HCT116 (cell line): Measurements from ENCODE around the gene C3orf70. TPM values are rescaled to one million over a fixed set of nuclear protein-coding genes. Genes with fewer than 3 reads are reported as not detected.

ENCODE experiments used
- ATAC-seq: fragments of 200-7000 bp; cut with Tn5 transposase; 2 replicates; pipeline ENCODE4 v1.9.1; 2020; ENCODE audit warnings: mild to moderate bottlenecking, moderate library complexity
- BruUV-seq: library from RNA; stranded (reverse); fragments of 400-500 nt; replicated peaks from 2 replicates; lab custom pipeline; 2021; lab: Mats Ljungman, UMichigan
- CTCF ChIA-PET: fragments of 300-600 bp; sonication (Branson Sonifier 250); formaldehyde crosslinking; loops from one replicate; lab custom pipeline; 2021; ENCODE audit warnings: antibody characterized with exemption; lab: Charles Lee
- POLR2A ChIA-PET: fragments of 300-600, 350-600 bp; sonication (Branson Sonifier 250); formaldehyde crosslinking; loops from one replicate; lab custom pipeline; 2021; ENCODE audit warnings: antibody characterized with exemption; lab: Charles Lee
- RAD21 ChIA-PET, 2 experiments: fragments of 300-600 bp; sonication (Branson Sonifier 250); formaldehyde crosslinking; loops; one replicate each; lab custom pipeline; 2023; ENCODE audit warnings: low total read pairs in 2 of 2; ENCODE audit not compliant: uncharacterized antibody in 2 of 2, unreplicated experiment in 2 of 2, low non-redundant PET in 1 of 2; lab: Charles Lee
- DNase-seq: peaks from one replicate; pipeline ENCODE4 v3.0.0-alpha.2; 2010; ENCODE audit warnings: low read depth, low spot score
- H2AFZ ChIP-seq: fragments of 200-600 bp; shearing (Covaris generic), sonication (generic); 2 replicates; pipeline ENCODE4 v1.6.1; 2017; ENCODE audit warnings: low read depth, mixed run types, mixed read lengths, antibody characterized with exemption, low read length; ENCODE audit not compliant: poor library complexity, severe bottlenecking
- H3K27ac ChIP-seq: 2 replicates; pipeline ENCODE4 v1.5.1; 2012; ENCODE audit warnings: low read depth, low read length
- H3K27me3 ChIP-seq: fragments of 200-600 bp; sonication (generic); 2 replicates; pipeline ENCODE4 v1.6.1; 2016; ENCODE audit warnings: mixed run types, low read length, mixed read lengths; ENCODE audit not compliant: insufficient read depth
- H3K36me3 ChIP-seq, 2 experiments: fragments of 200-500 bp in 1 of 2; fragments of 200-600 bp in 1 of 2; sonication (Bioruptor generic) in 1 of 2; sonication (generic) in 1 of 2; 2 replicates each; pipeline versions ENCODE4 v1.5.1 to v1.6.1; 2014 to 2016; ENCODE audit warnings: low read length in 2 of 2, inconsistent platforms in 1 of 2, mixed read lengths in 1 of 2, mixed run types in 1 of 2; ENCODE audit not compliant: insufficient read depth in 2 of 2, control insufficient read depth in 1 of 2
- H3K4me1 ChIP-seq, 2 experiments: fragments of 200-600 bp in 1 of 2; sonication (generic) in 1 of 2; 2 replicates each; pipeline versions ENCODE4 v1.5.1 to v1.6.1; 2012 to 2017; ENCODE audit warnings: low read length in 2 of 2, inconsistent platforms in 1 of 2, mild to moderate bottlenecking in 1 of 2, mixed read lengths in 1 of 2, mixed run types in 1 of 2, moderate library complexity in 1 of 2; ENCODE audit not compliant: insufficient read depth in 2 of 2, control insufficient read depth in 1 of 2
- H3K4me2 ChIP-seq: fragments of 200-600 bp; sonication (generic); 2 replicates; pipeline ENCODE4 v1.6.1; 2017; ENCODE audit warnings: mixed run types, low read length, mixed read lengths
- H3K4me3 ChIP-seq, 2 experiments: fragments of 200-600 bp in 1 of 2; sonication (generic) in 1 of 2; replicated peaks in 1 of 2; 2 replicates each; pipeline ENCODE4 v1.5.1; 2011 to 2016; ENCODE audit warnings: low read length in 2 of 2, control low read depth in 1 of 2, low read depth in 1 of 2, mild to moderate bottlenecking in 1 of 2, mixed read lengths in 1 of 2, mixed run types in 1 of 2
- H3K79me2 ChIP-seq: fragments of 200-600 bp; sonication (generic); 2 replicates; pipeline ENCODE4 v1.6.1; 2017; ENCODE audit warnings: mild to moderate bottlenecking, mixed run types, low read length, moderate library complexity, mixed read lengths; ENCODE audit not compliant: insufficient read depth
- H3K9ac ChIP-seq: fragments of 200-600 bp; sonication (generic); 2 replicates; pipeline ENCODE4 v1.6.1; 2016; ENCODE audit warnings: low read length, mixed read lengths
- H3K9me2 ChIP-seq: fragments of 200-600 bp; sonication (generic), shearing (Covaris generic); 2 replicates; pipeline ENCODE4 v1.6.1; 2017; ENCODE audit warnings: mixed run types, mild to moderate bottlenecking, moderate library complexity; ENCODE audit not compliant: insufficient read depth
- H3K9me3 ChIP-seq, 2 experiments: fragments of 200-500 bp in 1 of 2; fragments of 200-600 bp in 1 of 2; sonication (Bioruptor generic) in 1 of 2; sonication (generic) in 1 of 2; 2 replicates each; pipeline ENCODE4 v1.6.1; 2014 to 2017; ENCODE audit warnings: low read length in 2 of 2, mixed read lengths in 2 of 2, inconsistent platforms in 1 of 2, low read depth in 1 of 2, mild to moderate bottlenecking in 1 of 2, mixed run types in 1 of 2, moderate library complexity in 1 of 2; ENCODE audit not compliant: control insufficient read depth in 1 of 2, insufficient read depth in 1 of 2
- H4K20me1 ChIP-seq: fragments of 200-600 bp; sonication (generic), shearing (Covaris generic); 2 replicates; pipeline ENCODE4 v1.6.1; 2017; ENCODE audit warnings: mixed run types, mild to moderate bottlenecking, moderate library complexity; ENCODE audit not compliant: insufficient read depth
- ATF3 ChIP-seq: IDR thresholded peaks from 2 replicates; pipeline ENCODE4 v1.6.1; 2012
- CBX3 ChIP-seq: IDR thresholded peaks from 2 replicates; pipeline ENCODE4 v1.6.1; 2012; ENCODE audit warnings: low read depth
- CEBPB ChIP-seq: IDR thresholded peaks from 2 replicates; pipeline ENCODE4 v1.6.1; 2012; ENCODE audit warnings: low read depth
- CTCF ChIP-seq, 3 experiments: fragments of 200-600 bp in 1 of 3; sonication (generic) in 1 of 3; IDR thresholded peaks in 2 of 3; conservative IDR thresholded peaks in 1 of 3; 2 replicates each; pipeline ENCODE4 v1.5.1; 2012 to 2017; ENCODE audit warnings: low read depth in 2 of 3, low read length in 2 of 3, antibody characterized with exemption in 1 of 3, borderline replicate concordance in 1 of 3, control low read depth in 1 of 3, mild to moderate bottlenecking in 1 of 3, mixed read lengths in 1 of 3, mixed run types in 1 of 3, moderate library complexity in 1 of 3; ENCODE audit not compliant: insufficient read depth in 1 of 3
- EZH2phosphoT487 ChIP-seq: fragments of 200-600 bp; IDR thresholded peaks from 2 replicates; pipeline ENCODE4 v1.6.1; 2018; ENCODE audit warnings: antibody characterized with exemption, borderline replicate concordance
- FOSL1 ChIP-seq: IDR thresholded peaks from 2 replicates; pipeline ENCODE4 v1.6.1; 2012; ENCODE audit warnings: low read depth
- POLR2A ChIP-seq: IDR thresholded peaks from 2 replicates; pipeline ENCODE4 v1.7.0; 2011; ENCODE audit warnings: borderline replicate concordance; ENCODE audit not compliant: insufficient read depth, insufficient read length; ENCODE audit errors: extremely low read depth
- RAD21 ChIP-seq: IDR thresholded peaks from 2 replicates; pipeline ENCODE4 v1.6.1; 2012; ENCODE audit warnings: low read depth, mild to moderate bottlenecking
- SIN3A ChIP-seq: IDR thresholded peaks from 2 replicates; pipeline ENCODE4 v1.6.1; 2012; ENCODE audit warnings: low read depth
- SRF ChIP-seq: IDR thresholded peaks from 2 replicates; pipeline ENCODE4 v1.6.1; 2012; ENCODE audit warnings: low read depth
- ZBTB33 ChIP-seq: IDR thresholded peaks from 2 replicates; pipeline ENCODE4 v1.6.1; 2011; ENCODE audit warnings: mild to moderate bottlenecking, low read length, moderate library complexity; ENCODE audit not compliant: insufficient replicate concordance; ENCODE audit errors: extremely low read depth
- ZFX ChIP-seq: fragments of 450-650 bp; IDR thresholded peaks from 2 replicates; pipeline ENCODE4 v1.6.1; 2017
- intact Hi-C: fragments of 100-400 bp; cut with micrococcal nuclease; formaldehyde crosslinking; loops from 2 replicates; pipeline ENCODE4 v1.10.0; 2022
- total RNA-seq: library from RNA; stranded (reverse); gene quantifications from one replicate; pipeline ENCODE4 v1.2.1, GENCODE V29; 2021; ENCODE audit not compliant: unreplicated experiment

C3orf70 gene
- total RNA-seq, 1 experiment from 2014 or later: not detected

- TF ChIP-seq SRF (no peak), POLR2A (no peak), ZFX (no peak), SIN3A (no peak), CBX3 (no peak), ZBTB33 (no peak)
These were observed 47.8 kb upstream of the C3orf70 start (continued) for GRCh38 chr3:185200639-185201038.

- H3K27ac ChIP-seq: no peak overlapping the region
- BruUV-seq: no TSS peak
These were observed 46.8 kb upstream of the C3orf70 start for GRCh38 chr3:185199671-185200070.

More at GRCh38 chr3:185199671-185200070, 46.8 kb upstream of the C3orf70 start:
- intact Hi-C loops: no loop called here
- no peaks in the 10 kb centered on the region for H3K4me1 ChIP-seq
- DNase-seq: no peak
- no peaks in the 10 kb centered on the region for H4K20me1 ChIP-seq
- ChIA-PET POLR2A (no interaction called here), CTCF (no interaction called here), RAD21 (no interaction called here)
- peak; percentile 75 for ATAC-seq
- H3K79me2 ChIP-seq: no peaks in the 10 kb centered on the region
- no peaks in the 10 kb centered on the region for H3K9me2 ChIP-seq
- TF ChIP-seq ZFX (no peak), ATF3 (no peak), CEBPB (no peak), RAD21 (no peak), FOSL1 (no peak), EZH2phosphoT487 (no peak), CTCF (IDR thresholded peaks at IDR 0.05 in 2 of 3, conservative IDR thresholded peaks at IDR 0.05 in 1 of 3; ENCODE audit: borderline replicate concordance in 1 of 3, insufficient read depth in 1 of 3, low read depth in 2 of 3, low read length in 2 of 3) (peak in 2 of 3 experiments; percentile 18 to 35; a peak in 3 of 6 replicates)
- no peaks in the 10 kb centered on the region for H3K9me3 ChIP-seq
- H3K27me3 ChIP-seq: no peaks in the 10 kb centered on the region
- H3K4me2 ChIP-seq: no peak overlapping the region
- H2AFZ ChIP-seq: no peak overlapping the region
- no peaks in the 10 kb centered on the region for H3K36me3 ChIP-seq
- no peak overlapping the region for H3K9ac ChIP-seq
- no peak overlapping the region for H3K4me3 ChIP-seq
